ENCODE data around the gene C12orf43.

The C12orf43 gene

DNA sequence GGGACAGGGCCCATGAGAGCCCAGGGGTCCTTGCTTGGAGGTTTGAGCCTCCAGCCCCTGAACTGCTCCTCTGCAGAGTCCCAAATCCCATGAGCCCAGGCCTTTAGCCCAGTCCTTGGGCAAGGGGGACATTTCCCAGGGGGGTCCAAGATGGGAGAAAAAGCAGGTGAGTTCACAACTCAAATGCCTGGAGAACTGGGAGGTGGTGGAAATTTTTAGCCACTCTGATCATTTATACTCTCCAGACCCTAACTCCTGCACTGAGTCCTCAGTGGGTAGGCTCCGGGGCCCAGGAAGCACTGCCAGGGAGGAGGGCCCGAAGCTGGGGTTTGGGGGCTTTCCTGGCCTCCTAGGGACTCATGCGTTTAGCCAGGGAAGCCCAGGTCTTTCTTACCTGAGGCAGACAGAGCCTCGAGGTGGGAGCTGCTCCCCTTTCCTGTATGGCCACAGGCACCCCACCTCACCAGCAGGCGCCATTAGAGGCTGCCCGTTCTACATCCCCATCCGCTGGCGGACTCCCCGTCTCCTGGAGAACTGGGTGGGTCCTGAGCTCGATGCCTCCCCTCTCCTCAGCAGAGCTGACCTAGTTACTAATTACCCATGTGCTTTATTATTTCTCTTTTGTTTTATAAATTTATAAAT lies 36.9 kb downstream of the C12orf43 start:
- H3K27ac Mint-ChIP-seq, result no peak overlapping the region
- H3K4me3 Mint-ChIP-seq, result no peak overlapping the region
- ATAC-seq, result no peak
- H3K4me1 Mint-ChIP-seq, result no peaks in the 10 kb centered on the region
- no peaks in the 10 kb centered on the region for H3K36me3 Mint-ChIP-seq
- no peaks in the 10 kb centered on the region for H3K9me3 Mint-ChIP-seq
- peaks cover 12% of the 10 kb centered on the region for H3K27me3 Mint-ChIP-seq

DNA sequence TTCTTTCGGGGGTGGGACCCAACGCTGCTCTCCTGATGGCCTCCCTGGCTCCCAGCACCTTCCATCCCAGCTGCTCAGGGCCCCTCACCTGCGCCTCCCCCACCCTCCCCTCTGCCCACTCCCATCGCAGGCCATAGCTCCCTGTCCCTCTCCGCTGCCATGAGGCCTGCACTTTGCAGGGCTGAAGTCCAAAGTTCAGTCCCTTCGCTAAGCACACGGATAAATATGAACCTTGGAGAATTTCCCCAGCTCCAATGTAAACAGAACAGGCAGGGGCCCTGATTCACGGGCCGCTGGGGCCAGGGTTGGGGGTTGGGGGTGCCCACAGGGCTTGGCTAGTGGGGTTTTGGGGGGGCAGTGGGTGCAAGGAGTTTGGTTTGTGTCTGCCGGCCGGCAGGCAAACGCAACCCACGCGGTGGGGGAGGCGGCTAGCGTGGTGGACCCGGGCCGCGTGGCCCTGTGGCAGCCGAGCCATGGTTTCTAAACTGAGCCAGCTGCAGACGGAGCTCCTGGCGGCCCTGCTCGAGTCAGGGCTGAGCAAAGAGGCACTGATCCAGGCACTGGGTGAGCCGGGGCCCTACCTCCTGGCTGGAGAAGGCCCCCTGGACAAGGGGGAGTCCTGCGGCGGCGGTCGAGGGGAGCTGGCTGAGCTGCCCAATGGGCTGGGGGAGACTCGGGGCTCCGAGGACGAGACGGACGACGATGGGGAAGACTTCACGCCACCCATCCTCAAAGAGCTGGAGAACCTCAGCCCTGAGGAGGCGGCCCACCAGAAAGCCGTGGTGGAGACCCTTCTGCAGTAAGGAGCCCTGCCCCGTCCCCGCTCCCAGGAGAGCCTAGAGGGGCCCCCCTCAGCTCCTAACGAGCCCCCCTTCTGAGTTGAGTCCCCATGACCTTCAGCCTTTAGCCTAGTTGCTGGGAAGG lies 37.7 kb downstream of the C12orf43 start, which contains the start of gene HNF1A:
TSS of gene HNF1A (plus strand) at position 248 of the 924 bp plus-strand sequence. CDS start at position 474, 226 bp downstream.
- no peaks in the 10 kb centered on the region for H3K4me1 Mint-ChIP-seq

DNA sequence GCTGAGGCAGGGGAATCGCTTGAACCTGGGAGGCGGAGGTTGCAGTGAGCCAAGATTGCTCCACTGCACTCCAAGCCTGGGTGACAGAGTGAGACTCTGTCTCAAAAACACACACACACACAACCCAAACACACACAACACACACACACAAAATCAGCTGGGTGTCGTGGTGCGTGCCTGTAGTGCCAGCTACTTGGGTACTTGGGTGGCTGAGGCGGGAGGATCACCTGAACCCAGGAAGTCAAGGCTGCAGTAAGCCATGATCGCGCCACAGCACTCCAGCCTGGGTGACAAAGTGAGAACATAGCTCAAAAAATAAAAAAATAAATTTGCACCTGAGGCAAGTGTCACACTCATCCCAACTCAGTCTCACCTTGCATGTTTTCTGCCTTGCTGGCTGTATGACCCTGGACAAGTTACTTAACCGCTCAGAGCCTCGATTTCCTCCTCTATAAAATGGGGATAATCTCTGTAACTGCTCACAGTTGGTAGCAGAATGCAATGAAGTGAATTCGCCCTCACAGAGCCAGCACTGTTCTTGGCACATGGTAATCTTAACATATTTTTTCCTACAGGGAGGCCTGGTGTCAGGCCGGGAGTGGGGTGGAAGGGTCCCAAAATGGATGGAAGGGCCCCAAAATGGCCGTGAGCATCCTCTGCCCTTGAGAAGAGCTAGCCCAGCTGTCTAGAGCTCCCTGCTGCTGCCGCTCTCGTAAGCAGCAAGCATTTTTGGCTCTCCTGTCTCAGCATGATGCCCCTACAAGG lies 38.6 kb downstream of the C12orf43 start:
- H3K4me1 Mint-ChIP-seq, result no peaks in the 10 kb centered on the region
- no peaks in the 10 kb centered on the region for H3K9me3 Mint-ChIP-seq
- H3K27me3 Mint-ChIP-seq, result peaks cover 12% of the 10 kb centered on the region
- H3K36me3 Mint-ChIP-seq, result no peaks in the 10 kb centered on the region
- H3K27ac Mint-ChIP-seq, result no peak overlapping the region
- no peak overlapping the region for H3K4me3 Mint-ChIP-seq
- no peak for ATAC-seq

More for the DNA sequence above, 37.7 kb downstream of the C12orf43 start, which contains the start of gene HNF1A:
- H3K4me3 Mint-ChIP-seq, result no peak within 1 kb of the TSS
- H3K9me3 Mint-ChIP-seq, result no peaks in the 10 kb centered on the region
- peaks cover 12% of the 10 kb centered on the region for H3K27me3 Mint-ChIP-seq
- H3K36me3 Mint-ChIP-seq, result no peaks in the 10 kb centered on the region
- no peak within 1 kb of the TSS for H3K27ac Mint-ChIP-seq
- ATAC-seq, result peak; percentile 28

DNA sequence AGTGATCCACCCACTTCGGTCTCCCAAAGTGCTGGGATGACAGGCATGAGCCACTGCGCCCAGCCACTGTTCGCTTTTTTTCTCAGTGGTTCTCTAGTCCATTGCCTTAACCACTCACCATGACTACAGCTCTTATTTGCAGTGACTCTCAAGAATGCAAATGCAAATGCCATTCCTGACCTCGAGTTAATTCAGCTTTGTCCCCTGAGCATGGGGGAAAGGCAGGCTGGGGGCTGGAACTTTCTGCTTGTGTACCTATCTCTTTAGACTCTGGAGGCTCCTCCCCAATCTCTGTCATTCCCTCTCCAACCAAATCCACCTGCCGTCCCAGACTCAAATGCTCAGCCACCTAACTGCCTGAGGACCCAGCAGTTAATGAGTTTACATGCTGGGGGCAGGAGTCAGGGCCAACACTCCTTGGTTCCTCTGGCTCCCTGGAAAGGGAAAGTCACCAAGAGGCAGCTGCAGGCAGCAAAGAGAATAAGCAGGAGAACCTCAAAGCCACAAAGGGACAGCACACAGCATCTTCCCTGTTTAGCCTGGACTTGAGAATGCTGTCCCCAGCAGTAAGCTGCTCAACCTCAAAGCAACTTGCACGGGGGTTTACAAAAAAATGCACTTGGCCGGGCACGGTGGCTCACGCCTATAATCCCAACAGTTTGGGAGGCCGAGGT lies 43.3 kb downstream of the C12orf43 start:
- Mint-ChIP-seq H3K27me3 (no peaks in the 10 kb centered on the region), H3K27ac (no peak overlapping the region), H3K4me3 (no peak overlapping the region), H3K9me3 (no peaks in the 10 kb centered on the region), H3K4me1 (peaks cover 9% of the 10 kb centered on the region), H3K36me3 (no peaks in the 10 kb centered on the region)
- no peak for ATAC-seq

DNA sequence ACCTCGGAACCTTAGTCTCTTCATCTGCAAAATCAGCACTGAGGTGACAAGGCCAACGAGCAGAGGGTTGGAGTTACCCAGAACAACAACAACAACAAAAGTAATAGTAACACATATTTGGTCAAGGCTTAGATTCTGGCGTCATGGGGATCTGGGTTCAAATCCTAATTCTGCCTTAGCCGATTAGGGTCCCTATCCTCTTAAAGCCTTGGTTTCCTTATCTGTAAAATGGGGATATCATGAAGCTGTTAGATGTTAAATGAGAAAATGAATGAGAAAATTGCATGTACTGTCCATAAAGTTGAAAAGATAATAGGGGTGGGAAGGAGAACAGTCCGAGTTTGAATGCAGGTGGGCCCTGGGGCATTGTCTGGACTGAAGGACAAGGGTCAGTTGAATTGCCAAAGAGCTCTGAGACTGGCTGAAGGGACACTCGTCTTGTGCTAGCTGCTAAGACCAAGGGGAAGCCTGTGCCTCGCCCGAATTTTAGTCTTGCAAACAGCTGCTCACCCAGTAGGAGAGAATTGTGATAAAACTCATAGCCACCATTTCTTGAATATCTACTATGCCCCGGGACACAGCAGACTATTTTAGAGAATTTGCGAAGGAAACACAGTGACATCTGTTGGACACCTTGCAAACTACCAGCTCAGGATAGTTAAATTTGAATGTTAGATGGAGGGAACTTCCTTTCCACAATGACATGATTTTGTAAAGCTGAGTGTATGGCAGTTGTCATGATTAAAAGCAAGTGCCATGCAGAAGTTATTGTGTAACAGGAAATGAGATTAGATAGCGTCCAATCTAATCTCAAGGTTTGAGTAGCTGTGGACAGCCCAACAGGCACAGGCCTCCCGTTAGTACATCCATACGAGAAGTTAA lies 44.7 kb downstream of the C12orf43 start:
- peak; percentile 75 for ATAC-seq
- H3K27me3 Mint-ChIP-seq, result peaks cover 9% of the 10 kb centered on the region
- peaks cover 9% of the 10 kb centered on the region for H3K4me1 Mint-ChIP-seq
- H3K27ac Mint-ChIP-seq, result no peak overlapping the region
- H3K9me3 Mint-ChIP-seq, result no peaks in the 10 kb centered on the region
- H3K4me3 Mint-ChIP-seq, result no peak overlapping the region
- H3K36me3 Mint-ChIP-seq, result no peaks in the 10 kb centered on the region

DNA sequence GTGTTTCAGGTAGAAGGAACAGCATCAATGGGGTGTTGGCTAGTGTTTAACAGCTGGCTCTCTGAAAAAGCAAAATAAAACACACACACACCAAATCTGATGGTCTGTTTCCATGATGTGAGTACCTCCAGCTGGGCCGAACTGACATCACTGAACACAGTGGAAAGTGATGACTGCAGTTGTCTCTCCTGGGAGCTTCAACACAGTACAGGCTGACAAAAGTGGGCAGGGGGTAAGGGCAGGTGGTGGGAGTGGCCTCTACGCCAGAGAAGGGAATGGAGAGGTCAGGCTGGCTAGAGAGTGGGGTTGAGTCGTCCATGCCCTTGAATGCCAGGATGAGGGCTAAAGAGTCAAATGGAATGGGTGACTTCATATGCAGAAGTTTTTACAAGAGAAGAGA lies 46.0 kb downstream of the C12orf43 start:
- H3K9me3 Mint-ChIP-seq, result no peaks in the 10 kb centered on the region
- no peak overlapping the region for H3K27ac Mint-ChIP-seq
- H3K36me3 Mint-ChIP-seq, result no peaks in the 10 kb centered on the region
- no peak overlapping the region for H3K4me3 Mint-ChIP-seq
- H3K4me1 Mint-ChIP-seq, result peaks cover 9% of the 10 kb centered on the region
- H3K27me3 Mint-ChIP-seq, result peaks cover 16% of the 10 kb centered on the region
- no peak for ATAC-seq

DNA sequence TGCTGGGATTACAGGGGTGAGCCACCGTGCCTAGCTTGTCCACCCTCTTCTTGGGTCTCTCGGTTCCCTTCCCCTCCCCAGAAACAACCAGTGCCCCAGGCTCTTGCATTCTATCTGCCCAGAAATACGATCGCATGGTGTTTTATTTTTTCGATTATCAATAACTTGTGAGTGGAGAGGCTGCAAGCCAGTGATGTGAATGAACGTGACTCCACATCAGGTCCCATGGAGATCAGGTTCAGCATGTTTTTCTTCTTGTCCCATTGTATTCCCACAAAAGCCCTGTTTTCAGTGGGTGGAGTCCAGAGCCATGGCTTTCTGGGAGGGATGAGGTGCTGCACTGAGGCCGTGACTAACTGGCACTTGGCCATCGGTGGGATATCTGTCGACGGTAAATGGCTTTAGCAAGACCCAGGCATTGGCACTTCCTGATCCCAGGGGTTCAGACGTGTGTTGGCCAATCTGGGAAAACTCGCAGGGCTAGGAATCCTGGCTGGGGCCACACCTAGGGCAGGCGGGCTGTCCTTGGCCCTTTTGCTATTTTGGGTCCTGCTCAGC lies 50.7 kb downstream of the C12orf43 start:
- Mint-ChIP-seq H3K4me3 (no peak overlapping the region), H3K27ac (no peak overlapping the region), H3K9me3 (no peaks in the 10 kb centered on the region), H3K4me1 (peaks cover 3% of the 10 kb centered on the region), H3K27me3 (peaks cover 23% of the 10 kb centered on the region), H3K36me3 (no peaks in the 10 kb centered on the region)
- ATAC-seq, result no peak

DNA sequence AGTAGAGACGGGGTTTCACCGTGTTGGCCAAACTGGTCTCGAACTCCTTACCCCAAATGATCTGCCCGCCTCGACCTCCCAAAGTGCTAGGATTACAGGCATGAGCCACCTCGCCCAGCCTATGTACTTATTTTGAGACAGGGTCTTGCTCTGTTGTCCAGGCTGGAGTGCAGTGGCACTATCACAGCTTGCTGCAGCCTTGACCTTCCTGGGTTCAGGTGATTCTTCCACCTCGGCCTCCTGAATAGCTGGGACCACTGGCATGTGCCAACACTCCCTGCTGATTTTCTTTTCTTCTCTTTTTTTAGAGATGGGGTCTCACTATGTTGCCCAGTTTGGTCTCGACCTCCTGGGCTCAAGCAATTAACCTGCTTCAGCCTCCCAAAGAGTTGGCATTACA lies 52.0 kb downstream of the C12orf43 start:
- H3K9me3 Mint-ChIP-seq, result no peaks in the 10 kb centered on the region
- no peaks in the 10 kb centered on the region for H3K36me3 Mint-ChIP-seq
- H3K27me3 Mint-ChIP-seq, result peaks cover 23% of the 10 kb centered on the region
- H3K27ac Mint-ChIP-seq, result no peak overlapping the region
- H3K4me1 Mint-ChIP-seq, result peaks cover 15% of the 10 kb centered on the region
- no peak overlapping the region for H3K4me3 Mint-ChIP-seq
- no peak for ATAC-seq

DNA sequence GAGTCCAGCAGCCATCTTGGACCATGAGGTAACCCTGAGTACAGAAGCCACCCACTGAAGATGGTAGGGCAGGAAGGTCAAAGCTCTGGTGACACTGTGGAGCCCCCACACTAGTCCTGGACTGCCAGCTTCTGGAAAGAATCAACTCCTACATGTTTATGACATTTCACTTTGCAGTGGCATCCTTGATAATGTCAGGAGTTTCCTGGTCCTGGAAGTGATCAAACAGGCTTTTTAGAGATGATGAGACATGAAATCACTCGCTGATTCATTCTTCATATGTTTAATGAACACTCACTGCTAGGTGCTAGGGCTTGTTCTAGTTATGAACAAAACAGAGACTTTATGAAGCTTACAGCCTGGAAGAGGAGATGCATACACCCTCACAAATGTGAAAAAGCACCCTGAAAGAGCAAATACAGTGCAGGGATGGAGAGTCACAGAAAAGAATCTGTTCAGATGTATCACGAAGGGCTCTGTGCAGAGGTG lies 53.7 kb downstream of the C12orf43 start:
- no peaks in the 10 kb centered on the region for H3K9me3 Mint-ChIP-seq
- H3K36me3 Mint-ChIP-seq, result no peaks in the 10 kb centered on the region
- H3K27me3 Mint-ChIP-seq, result peaks cover 21% of the 10 kb centered on the region
- no peak overlapping the region for H3K4me3 Mint-ChIP-seq
- no peak for ATAC-seq
- H3K27ac Mint-ChIP-seq, result no peak overlapping the region
- H3K4me1 Mint-ChIP-seq, result peaks cover 15% of the 10 kb centered on the region

DNA sequence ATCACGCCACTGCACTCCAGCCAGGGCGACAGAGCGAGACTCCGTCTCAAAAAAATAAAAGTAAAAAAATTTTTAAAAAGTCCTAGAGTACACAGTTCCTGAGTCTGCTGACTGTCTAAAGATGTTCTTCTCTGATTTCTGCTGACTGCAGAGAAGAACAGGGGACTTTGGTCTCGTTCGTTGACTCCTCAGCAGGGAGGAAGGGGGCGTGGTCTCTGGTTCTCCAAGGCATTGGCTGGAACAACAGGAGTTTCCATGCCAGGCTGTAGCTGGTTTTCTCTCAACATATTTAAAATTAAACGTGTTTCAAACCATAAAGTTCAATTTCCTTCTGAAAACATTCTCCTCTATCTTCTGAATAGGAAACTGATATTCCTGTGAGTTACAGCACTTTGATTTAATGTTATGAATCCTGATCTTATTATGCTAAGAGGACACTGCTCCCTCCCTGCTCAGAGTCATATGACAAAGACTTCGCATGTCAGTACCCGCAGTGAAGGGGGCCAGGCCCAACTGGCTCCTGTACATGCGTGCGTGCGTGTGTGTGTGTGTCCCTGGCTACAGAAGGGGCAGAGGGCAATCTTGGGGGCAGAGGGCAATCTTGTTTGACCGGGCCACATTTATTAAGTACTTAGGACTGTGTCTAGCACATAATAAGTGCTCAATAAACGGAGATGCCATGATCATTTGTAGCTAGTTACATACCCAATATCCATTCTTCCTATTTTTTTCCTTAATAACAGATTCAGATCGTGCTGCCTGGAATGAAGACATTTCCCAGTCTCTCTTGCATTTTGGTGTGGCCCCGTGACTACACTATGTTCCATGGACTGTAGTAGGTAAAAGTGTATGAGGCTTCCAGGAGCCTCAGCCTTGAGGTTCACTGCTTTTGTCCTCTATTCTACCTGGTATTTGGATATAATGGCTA lies 54.4 kb downstream of the C12orf43 start:
- Mint-ChIP-seq H3K27ac (no peak overlapping the region), H3K4me1 (peaks cover 15% of the 10 kb centered on the region), H3K4me3 (no peak overlapping the region), H3K9me3 (no peaks in the 10 kb centered on the region), H3K27me3 (peaks cover 15% of the 10 kb centered on the region), H3K36me3 (no peaks in the 10 kb centered on the region)
- no peak for ATAC-seq

DNA sequence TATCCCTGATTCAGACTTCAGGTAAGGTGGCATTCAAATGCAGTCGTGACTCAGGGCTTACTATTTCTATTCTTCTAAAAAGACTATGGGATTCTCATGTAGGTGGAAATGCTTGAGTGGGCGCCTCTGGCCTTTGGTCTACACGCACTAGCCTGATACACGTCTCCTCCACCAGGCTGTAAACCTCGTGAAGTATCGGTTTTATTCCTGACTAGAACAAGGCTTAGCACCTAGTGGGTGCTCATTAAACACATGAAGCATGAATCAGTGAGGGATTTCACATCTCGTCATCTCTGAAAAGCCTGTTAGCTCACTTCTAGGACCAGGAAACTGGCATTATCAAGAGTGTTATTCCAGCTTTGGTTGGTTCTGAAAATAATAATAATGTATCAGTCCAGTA lies 55.6 kb downstream of the C12orf43 start:
- H3K36me3 Mint-ChIP-seq, result no peaks in the 10 kb centered on the region
- ATAC-seq, result peak; percentile 80
- no peaks in the 10 kb centered on the region for H3K9me3 Mint-ChIP-seq
- peaks cover 15% of the 10 kb centered on the region for H3K4me1 Mint-ChIP-seq
- H3K27ac Mint-ChIP-seq, result peak overlapping the region; percentile 85
- H3K4me3 Mint-ChIP-seq, result no peak overlapping the region
- H3K27me3 Mint-ChIP-seq, result peaks cover 10% of the 10 kb centered on the region

DNA sequence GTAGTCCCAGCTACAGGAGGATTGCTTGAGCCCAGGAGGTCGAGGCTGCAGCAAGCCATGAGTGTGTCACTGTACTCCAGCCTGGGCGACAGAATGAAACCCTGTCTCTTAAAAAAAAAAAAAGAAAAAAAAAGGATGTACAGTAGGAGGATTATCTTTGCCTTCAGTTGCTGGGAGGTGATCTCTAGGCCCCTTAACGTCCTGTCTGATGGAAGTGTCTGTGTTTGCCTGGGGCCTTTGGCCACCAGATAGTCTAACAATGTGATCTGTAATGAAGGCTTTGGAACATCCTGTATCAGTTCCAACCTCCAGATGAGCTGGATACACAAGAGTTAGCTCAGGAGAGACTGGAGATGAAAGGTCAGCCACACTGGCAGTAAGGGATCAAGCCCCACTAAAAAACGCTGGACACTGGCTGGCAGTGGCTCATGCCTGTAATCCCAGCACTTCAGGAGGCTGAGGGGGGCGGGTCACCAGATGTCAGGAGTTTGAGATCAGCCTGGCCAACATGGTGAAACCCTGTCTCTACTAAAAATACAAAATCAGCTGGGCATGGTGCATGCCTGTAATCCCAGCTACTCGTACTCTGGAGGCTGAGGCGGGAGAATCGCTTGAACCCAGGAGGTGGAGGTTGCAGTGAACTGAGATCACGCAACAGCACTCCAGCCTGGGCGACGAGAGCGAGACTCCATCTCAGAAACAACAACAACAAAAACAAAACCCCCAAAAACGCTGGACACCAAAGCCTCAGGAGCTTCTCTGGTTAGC lies 57.0 kb downstream of the C12orf43 start:
- peaks cover 15% of the 10 kb centered on the region for H3K4me1 Mint-ChIP-seq
- no peak for ATAC-seq
- peak overlapping the region; percentile 55 for H3K4me3 Mint-ChIP-seq
- H3K36me3 Mint-ChIP-seq, result no peaks in the 10 kb centered on the region
- no peaks in the 10 kb centered on the region for H3K9me3 Mint-ChIP-seq
- peak overlapping the region; percentile 85 for H3K27ac Mint-ChIP-seq
- no peaks in the 10 kb centered on the region for H3K27me3 Mint-ChIP-seq
